NCI-H69 (cell line): ENCODE measurements around the gene SPN.
"Not testable (repeated sequence)": the region's sequence is repeated elsewhere in the genome, so short reads cannot be mapped to it uniquely, and the experiment has no call there.

Source experiments
- DNase-seq: peaks from one replicate; lab custom pipeline; 2025; lab: John Stamatoyannopoulos, UW

The SPN gene

DNA sequence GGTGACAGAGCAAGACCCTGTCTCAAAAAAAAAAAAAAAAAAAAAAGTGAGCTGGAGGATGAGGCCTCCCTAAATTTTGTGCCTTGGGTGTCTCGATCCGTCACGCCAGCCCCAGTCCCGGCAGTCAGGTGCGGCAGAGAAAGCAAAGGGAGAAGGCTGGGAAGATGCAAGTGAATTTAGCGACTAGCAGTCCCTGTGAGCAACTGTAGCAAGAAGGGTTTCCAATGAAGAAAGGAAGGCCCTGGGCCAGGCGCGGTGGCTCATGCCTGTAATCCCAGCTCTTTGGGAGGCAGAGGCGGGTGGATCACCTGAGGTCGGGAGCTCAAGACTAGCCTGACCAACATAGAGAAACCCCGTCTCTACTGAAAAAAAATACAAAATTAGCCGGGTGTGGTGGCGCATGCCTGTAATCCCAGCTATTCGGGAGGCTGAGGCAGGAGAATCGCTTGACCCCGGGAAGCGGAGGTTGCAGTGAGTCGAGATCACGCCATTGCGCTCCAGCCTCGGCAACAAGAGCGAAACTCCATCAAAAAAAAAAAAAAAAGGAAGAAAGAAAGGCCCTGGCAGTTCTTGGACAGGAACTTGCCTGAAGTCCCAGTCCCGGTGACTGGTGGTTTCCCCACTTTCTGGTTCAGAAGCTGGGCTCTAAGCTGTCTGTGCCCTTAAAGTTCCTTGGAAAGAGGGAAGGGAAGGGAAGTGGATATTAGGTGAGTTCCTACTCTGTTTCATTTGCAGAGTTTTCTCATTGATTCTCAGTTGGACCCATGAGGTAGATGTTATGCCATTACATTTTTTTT, 14.1 kb downstream of the SPN start:
- no peak for DNase-seq

- DNase-seq: peak; percentile 64
Observed at GRCh38 chr16:29678691-29679267, 15.7 kb downstream of the SPN start, which contains the start of gene QPRT. TSS of gene QPRT (plus strand) at chr16:29679180. CDS start at chr16:29679198, 18 bp downstream.

DNA sequence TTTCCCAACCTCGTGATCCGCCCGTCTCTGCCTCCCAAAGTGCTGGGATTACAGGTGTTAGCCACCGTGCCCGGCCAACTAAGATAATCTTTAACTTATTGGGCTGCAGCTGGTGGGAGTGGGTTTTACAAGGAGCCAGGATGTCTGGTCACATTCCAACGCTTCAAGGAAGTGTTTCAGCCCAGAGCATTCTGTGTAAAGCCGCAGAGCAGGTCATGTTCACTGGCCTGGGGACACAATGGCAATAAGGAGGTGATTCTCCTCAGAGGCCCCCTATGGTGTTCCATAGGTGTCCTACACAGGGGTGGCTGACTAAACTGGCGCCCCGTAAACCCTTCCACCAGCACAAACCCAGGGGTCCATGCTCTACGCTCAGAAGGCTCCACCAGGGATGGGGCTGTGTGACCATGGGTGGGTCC, 17.1 kb downstream of the SPN start:
- peak; percentile 14 for DNase-seq

DNA sequence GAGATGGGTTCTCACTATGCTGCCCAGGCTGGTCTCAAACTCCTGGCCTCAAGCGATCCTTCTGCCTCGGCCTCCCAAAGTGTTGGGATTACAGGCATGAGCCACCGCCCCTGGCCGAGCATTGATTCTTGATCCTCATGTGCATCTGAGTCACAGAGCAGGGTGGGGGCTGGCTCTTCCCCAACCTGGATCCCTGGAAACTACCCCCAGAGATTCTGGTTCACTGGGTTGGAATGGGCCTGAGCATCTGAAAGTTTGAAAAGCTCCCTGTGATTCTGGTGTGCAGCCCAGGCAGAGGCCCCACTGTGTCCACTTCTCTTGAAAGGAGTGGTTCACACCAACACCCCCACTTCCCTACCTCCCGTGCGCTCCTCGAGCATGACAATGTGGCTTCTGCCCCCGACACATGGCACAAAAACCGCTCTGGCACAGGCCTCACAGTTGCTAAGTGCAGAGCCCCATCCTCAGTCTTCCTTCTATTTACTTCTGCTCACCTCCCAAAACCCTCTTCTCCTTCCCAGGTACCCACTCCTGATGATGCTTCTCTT, 20.6 kb downstream of the SPN start:
- no peak for DNase-seq

DNA sequence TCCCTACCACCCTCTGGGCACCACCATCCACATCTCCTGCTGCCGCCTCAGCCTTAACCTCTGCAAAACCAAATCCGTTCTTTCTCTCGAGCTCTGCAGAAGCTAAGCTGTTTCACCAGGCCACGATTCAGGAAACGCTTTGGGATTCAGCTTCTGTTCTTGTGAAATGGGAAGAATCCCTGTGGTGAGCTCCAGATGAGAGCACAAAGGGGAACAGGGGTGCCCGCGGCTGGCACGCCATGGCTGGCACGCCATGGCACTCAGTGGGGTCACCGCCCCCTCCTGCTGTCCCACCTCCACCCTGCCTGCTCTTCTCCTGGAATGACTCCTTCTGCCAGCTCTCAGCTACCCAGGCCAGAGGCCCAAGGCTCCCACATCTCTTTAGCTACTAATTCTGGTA, 21.6 kb downstream of the SPN start:
- no peak for DNase-seq

- no peak for DNase-seq
Observed at GRCh38 chr16:29686740-29687332, 23.8 kb downstream of the SPN start.

DNA sequence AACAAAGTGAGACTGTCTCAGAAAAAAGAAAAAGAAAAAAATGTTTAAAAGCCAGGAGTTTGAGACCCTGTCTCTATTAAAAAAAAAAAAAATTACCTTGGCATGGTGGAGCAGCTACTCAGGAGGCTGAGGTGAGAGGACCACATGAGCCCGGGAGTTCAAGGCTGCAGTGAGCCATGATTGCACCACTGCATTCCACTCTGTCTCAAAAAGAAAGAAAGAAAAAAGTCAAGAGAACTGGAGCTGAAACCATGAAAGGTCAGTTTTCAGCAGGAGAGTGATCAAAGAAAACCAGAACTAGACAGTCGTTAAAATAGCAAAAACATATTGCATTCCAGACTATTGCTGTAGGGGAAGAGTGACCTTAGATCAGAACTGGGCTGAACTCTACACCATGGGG, 24.7 kb downstream of the SPN start:
- no peak for DNase-seq

DNA sequence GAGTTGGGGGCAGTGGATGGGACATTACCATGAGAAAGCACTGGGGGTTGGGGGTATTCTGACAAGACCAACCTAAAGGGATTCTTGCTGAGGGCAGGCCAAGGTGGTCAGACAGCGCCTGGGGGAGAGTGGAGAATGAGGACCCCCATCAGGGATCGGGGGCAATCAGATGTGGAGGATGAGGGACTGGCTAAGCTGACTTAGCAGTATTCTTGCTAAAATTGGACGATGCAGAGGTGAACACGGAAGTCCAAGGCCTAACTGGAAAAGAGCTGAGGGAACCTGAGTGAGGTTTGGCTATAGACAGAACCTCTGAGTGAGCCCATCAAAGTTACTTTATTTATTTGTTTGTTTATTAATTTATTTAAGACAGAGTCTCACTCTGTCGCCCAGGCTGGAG, 25.1 kb downstream of the SPN start:
- DNase-seq: no peak

DNA sequence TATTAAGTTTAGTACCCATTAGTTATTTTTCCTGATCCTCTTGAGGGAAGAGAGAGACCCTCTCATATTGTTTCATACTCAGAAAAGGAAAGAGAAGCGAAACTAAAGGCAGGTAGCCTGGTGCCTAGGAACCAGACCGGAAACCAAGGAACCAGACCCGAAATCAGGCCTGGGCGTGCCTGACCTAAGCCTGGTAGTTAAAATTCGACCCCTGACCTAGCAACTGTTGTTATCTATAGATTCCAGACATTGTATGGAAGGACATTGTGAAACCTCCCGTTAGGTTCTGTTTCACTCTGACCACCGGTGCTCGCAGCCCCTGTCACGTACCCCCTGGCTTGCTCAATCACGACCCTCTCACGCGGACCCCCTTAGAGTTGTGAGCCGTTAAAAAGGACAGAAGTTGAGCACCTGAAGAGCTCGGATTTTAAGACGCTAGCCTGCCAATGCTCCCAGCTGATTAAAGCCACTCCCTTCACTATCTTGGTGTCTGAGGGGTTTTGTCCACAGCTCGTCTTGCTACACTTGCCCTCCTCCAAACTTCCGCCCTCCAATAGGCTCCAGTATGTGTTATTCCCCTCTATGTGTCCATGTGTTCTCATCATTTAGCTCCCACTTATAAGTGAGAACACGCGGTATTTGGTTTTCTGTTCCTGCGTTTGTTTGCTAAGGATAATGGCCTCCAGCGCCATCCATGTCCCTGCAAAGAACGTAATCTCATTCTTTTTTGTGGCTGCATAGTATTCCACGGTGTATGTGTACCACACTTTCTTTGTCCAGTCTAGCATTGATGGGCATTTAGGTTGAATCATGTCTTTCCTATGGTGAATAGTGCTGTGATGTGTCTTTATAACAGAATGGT, 26.7 kb downstream of the SPN start:
- not testable (repeated sequence) for DNase-seq

GRCh38 chr16:29692606-29693005, 29.6 kb downstream of the SPN start:
- not testable (repeated sequence) for DNase-seq

GRCh38 chr16:29694384-29695195, 31.5 kb downstream of the SPN start:
- DNase-seq: peak; percentile 48

GRCh38 chr16:29695675-29696074, 32.6 kb downstream of the SPN start:
- DNase-seq: not testable (repeated sequence)

GRCh38 chr16:29696881-29697331, 33.9 kb downstream of the SPN start:
- no peak for DNase-seq

DNA sequence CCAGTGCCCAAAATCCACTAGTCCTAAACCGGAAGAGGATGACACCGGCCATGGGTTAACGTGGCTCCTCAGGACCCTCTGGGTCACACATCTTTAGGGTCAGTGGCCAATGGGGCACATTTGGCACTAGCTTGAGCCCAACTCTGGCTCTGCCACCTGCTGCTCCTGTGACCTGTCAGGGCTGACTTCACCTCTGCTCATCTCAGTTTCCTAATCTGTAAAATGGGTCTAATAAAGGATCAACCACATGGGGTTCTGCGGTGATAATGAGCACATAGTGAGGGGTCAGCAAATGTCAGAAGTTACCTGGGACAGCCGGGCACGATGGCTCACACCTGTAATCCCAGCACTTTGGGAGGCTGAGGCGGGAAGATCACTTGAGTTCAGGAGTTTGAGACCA, 34.3 kb downstream of the SPN start:
- no peak for DNase-seq

GRCh38 chr16:29698042-29698441, 35.0 kb downstream of the SPN start:
- DNase-seq: no peak

DNA sequence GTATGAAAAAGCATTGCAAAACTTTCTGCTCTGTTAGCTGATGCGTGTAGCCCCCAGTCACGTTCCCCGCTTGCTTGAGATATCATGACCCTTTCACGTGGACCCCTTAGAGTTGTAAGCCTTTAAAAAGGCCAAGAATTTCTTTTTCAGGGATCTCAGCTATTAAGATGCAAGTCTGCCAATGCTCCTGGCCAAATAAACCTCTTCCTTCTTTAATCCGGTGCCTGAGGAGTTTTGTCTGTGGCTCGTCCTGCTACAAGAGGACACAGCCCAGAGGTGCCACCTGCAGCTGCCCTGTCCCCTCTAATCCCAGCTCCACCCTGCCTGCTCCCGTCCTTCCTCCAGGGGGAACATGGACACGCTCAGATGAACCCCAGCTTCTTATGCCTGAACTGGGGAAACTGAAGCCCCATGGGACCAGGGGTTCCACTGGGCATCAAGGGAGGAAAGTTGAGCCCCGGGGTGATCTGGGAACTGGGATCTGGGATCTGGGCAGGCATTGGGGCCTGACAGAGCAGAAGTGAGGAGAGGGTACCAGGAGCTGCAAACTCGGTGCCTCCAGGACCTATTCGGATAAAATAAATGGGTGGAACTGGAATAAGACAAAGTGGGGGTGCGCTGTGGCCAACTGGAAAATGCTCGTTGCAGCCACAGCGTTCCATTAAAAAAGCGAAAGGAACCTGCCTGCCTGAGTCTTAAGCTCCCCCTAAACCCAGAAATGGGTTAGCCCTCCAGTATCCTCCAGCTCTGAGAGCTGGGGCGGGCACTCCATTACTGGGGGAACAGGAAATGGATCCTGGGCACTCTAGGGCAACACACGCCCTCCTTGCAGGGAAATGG, 35.7 kb downstream of the SPN start:
- no peak for DNase-seq

GRCh38 chr16:29699324-29700219, 36.5 kb downstream of the SPN start:
- DNase-seq: peak; percentile 25

DNA sequence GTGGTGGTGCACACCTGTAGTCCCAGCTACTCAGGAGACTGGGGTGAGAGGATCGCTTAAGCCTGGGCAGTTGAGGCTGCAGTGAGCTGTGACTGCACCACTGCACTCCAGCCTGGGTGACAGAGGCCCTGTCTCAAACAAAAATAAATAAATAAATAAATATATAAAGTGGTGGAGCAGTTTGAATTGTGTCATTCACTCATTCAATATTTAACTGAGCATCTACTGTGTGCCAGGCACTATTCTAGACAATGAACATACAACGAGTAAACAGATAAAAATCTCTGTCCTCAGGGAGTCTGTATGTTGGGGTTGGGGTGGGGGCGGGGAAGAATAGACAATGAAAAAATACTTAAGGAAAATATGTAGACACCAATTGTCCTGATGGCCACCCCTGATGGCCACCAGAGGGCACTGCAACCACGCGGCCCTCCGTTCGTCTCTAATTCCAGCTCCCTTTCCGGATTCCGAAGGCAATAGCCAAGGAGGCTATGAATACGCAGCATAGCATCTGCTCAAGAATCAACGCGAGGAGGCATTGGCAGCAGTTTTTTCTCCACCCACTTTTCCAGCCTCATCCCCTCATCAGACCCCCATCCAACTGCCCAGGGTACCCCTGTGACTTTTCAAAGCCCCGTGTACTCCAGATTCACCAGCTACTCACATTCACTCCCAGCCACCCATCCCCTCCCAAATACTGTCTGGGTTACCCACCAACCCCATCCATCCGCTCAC, 37.4 kb downstream of the SPN start:
- peak; percentile 91 for DNase-seq
